Activated T-cell treated with anti-CD3 and anti-CD28 coated beads, Interleukin-2, amount 50 U/mL, for 4 hours (primary cell): ENCODE results near the gene TACC2. TPM values are rescaled to one million over a fixed set of nuclear protein-coding genes. Genes with fewer than 3 reads are reported as not detected.
"Not testable (repeated sequence)": the region's sequence is repeated elsewhere in the genome, so short reads cannot be mapped to it uniquely, and the experiment has no call there.

Experiments used
- ATAC-seq, 2 donors: fragments of 200-7000 bp; cut with Tn5 transposase; one replicate each; pipeline ENCODE4 v1.10.0; 2021
- DNase-seq: peaks from one replicate; pipeline ENCODE4 v3.0.0-alpha.2; 2020
- H3K27me3 Mint-ChIP-seq: one replicate; pipeline ENCODE4 v1.8.0; 2021; ENCODE audit warnings: low read depth, mixed read lengths
- H3K36me3 Mint-ChIP-seq: one replicate; pipeline ENCODE4 v1.8.0; 2022; ENCODE audit warnings: mixed read lengths; ENCODE audit not compliant: insufficient read depth
- H3K4me1 Mint-ChIP-seq: one replicate; pipeline ENCODE4 v1.8.0; 2021; ENCODE audit warnings: low read depth, mixed read lengths
- H3K4me3 Mint-ChIP-seq: one replicate; pipeline ENCODE4 v1.8.0; 2021; ENCODE audit warnings: mild to moderate bottlenecking, moderate library complexity, mixed read lengths
- H3K9me3 Mint-ChIP-seq: one replicate; pipeline ENCODE4 v1.8.0; 2021; ENCODE audit warnings: mixed read lengths
- total RNA-seq, 3 donors: library from RNA; stranded (reverse); gene quantifications; one replicate each; pipeline ENCODE4 v1.2.1, GENCODE V29; 2021

TACC2 gene
- total RNA-seq, 3 donors from 2014 or later = 0.21 to 0.57 (median 0.43) TPM

- H3K27me3 Mint-ChIP-seq = peaks cover 16% of the 10 kb centered on the region
- no peaks in the 10 kb centered on the region for H3K4me1 Mint-ChIP-seq
- no peak for ATAC-seq
- no peaks in the 10 kb centered on the region for H3K9me3 Mint-ChIP-seq
- DNase-seq = no peak
- no peak overlapping the region for H3K4me3 Mint-ChIP-seq
- H3K36me3 Mint-ChIP-seq = no peaks in the 10 kb centered on the region
These were observed 21.6 kb downstream of the TACC2 start for GRCh38 chr10:122010405-122011050.

GRCh38 chr10:122012731-122013130, 23.8 kb downstream of the TACC2 start:
- H3K9me3 Mint-ChIP-seq = no peaks in the 10 kb centered on the region
- H3K4me1 Mint-ChIP-seq = no peaks in the 10 kb centered on the region
- H3K36me3 Mint-ChIP-seq = no peaks in the 10 kb centered on the region
- peaks cover 16% of the 10 kb centered on the region for H3K27me3 Mint-ChIP-seq
- DNase-seq (no peak), ATAC-seq (no peak)
- no peak overlapping the region for H3K4me3 Mint-ChIP-seq

DNA sequence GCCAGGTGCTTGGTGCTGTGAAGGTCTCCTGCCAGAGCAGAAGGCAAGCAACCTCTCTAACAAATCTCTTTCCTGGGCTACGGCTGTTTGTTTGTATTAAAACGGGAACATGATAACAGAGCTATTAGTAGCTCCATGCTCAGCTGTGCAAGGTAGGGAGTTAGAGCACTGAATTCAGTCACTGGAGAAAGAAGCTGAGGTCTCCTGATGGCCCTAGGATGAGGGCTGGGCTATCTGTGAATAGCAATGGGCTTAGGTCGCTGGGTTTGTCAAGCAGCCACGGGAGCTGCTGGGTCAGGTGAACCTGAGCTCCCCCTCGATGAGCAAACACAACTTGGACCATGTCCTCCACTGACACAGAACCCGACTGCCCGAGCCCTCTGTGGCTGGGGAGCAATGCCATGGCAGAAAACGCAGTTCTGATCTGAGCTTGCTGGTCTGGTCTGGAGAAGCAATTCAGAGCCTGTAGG, 24.4 kb downstream of the TACC2 start:
- H3K4me3 Mint-ChIP-seq = no peak overlapping the region
- H3K36me3 Mint-ChIP-seq = no peaks in the 10 kb centered on the region
- H3K9me3 Mint-ChIP-seq = no peaks in the 10 kb centered on the region
- no peaks in the 10 kb centered on the region for H3K4me1 Mint-ChIP-seq
- ATAC-seq (no peak), DNase-seq (no peak)
- H3K27me3 Mint-ChIP-seq = peaks cover 16% of the 10 kb centered on the region

GRCh38 chr10:122014652-122015248, 25.8 kb downstream of the TACC2 start:
- Mint-ChIP-seq H3K36me3 (no peaks in the 10 kb centered on the region), H3K9me3 (no peaks in the 10 kb centered on the region), H3K4me3 (no peak overlapping the region), H3K27me3 (peaks cover 14% of the 10 kb centered on the region), H3K4me1 (no peaks in the 10 kb centered on the region)
- ATAC-seq (no peak), DNase-seq (no peak)

GRCh38 chr10:122017926-122018325, 29.0 kb downstream of the TACC2 start:
- ATAC-seq, H3K27me3 Mint-ChIP-seq, H3K36me3 Mint-ChIP-seq, H3K9me3 Mint-ChIP-seq, H3K4me1 Mint-ChIP-seq, H3K4me3 Mint-ChIP-seq, DNase-seq: not testable (repeated sequence)

- Mint-ChIP-seq H3K4me1 (no peaks in the 10 kb centered on the region), H3K36me3 (no peaks in the 10 kb centered on the region), H3K4me3 (no peak overlapping the region), H3K9me3 (no peaks in the 10 kb centered on the region), H3K27me3 (peaks cover 8% of the 10 kb centered on the region)
- ATAC-seq (no peak), DNase-seq (no peak)
These were observed 29.5 kb downstream of the TACC2 start for GRCh38 chr10:122018491-122018890.

- Mint-ChIP-seq H3K4me1 (no peaks in the 10 kb centered on the region), H3K36me3 (no peaks in the 10 kb centered on the region), H3K9me3 (no peaks in the 10 kb centered on the region), H3K4me3 (no peak overlapping the region), H3K27me3 (peaks cover 8% of the 10 kb centered on the region)
- ATAC-seq (no peak), DNase-seq (no peak)
These were observed 30.0 kb downstream of the TACC2 start for GRCh38 chr10:122018951-122019413.

DNA sequence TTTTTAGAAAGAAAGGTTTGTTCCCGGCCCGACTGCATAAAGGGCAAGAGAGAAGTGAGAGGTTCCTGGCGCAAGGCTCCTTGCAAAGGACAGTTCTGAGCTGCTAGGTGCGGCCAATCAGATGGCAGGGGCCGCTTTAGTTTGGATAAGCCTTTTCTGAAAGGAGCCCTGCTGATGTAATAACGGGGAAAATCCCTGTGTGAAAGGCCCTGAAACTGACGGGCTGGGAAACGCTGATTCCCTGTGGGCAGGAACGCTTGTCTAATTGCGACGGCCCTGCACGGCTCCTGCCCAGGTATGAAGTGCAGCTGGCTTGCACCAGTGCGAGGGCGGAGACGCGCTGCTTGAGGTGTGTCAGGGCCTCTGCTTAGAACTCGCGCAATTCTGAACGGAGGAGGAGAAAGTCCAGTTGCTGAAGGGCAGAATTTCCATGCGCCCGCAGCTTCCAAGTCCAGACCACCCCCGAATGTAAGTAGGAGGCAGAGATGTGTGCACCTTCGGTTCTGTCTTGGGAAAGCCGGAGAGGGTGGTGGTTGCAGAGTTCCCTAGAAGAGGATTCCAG, 30.5 kb downstream of the TACC2 start:
- ATAC-seq (no peak), DNase-seq (no peak)
- Mint-ChIP-seq H3K27me3 (peaks cover 7% of the 10 kb centered on the region), H3K36me3 (no peaks in the 10 kb centered on the region), H3K9me3 (no peaks in the 10 kb centered on the region), H3K4me1 (no peaks in the 10 kb centered on the region), H3K4me3 (no peak overlapping the region)

DNA sequence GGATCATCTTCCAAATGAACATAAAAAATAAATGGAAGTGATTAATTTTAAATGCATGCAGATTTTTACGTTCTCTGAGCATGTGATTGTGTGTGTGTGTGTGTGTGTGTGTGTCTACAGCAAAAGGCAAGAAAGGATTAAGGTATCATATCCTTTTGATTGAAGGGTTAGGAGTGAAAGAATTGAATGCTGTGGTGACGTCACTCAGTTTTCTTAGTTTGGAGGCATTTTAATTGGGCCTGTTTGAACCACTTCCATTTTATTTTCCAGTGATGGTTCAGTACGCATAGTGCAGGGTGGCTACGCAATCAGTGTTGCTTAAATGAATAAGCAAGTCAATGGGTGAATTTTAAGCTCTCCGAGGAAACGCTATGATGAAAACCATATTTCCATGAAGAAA, 31.3 kb downstream of the TACC2 start:
- DNase-seq (no peak), ATAC-seq (no peak)
- H3K27me3 Mint-ChIP-seq = peaks cover 4% of the 10 kb centered on the region
- no peaks in the 10 kb centered on the region for H3K9me3 Mint-ChIP-seq
- no peaks in the 10 kb centered on the region for H3K4me1 Mint-ChIP-seq
- H3K4me3 Mint-ChIP-seq = no peak overlapping the region
- no peaks in the 10 kb centered on the region for H3K36me3 Mint-ChIP-seq

DNA sequence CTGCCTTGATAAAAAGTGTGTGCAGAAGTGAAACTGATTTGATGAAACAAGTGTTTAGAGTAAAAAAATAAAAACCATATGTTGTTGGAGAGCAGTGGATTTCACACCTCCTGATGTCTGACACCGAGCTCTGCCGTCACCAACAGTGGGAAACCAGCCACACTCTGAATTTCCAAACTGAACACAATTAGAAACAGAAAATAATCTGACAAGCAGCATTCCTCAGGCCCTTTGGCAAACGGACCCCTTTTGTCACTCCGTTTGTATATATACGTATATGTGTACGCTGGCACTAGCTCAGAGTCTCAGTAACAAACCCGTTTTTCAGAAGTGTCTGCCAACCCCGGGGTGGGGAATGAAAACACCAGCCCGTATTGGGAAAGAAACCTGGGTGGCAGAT, 32.4 kb downstream of the TACC2 start:
- no peaks in the 10 kb centered on the region for H3K9me3 Mint-ChIP-seq
- no peak for ATAC-seq
- H3K4me1 Mint-ChIP-seq = no peaks in the 10 kb centered on the region
- peaks cover 4% of the 10 kb centered on the region for H3K27me3 Mint-ChIP-seq
- H3K36me3 Mint-ChIP-seq = no peaks in the 10 kb centered on the region
- DNase-seq = no peak
- H3K4me3 Mint-ChIP-seq = no peak overlapping the region

- H3K36me3 Mint-ChIP-seq = no peaks in the 10 kb centered on the region
- no peaks in the 10 kb centered on the region for H3K4me1 Mint-ChIP-seq
- no peaks in the 10 kb centered on the region for H3K9me3 Mint-ChIP-seq
- peaks cover 4% of the 10 kb centered on the region for H3K27me3 Mint-ChIP-seq
- H3K4me3 Mint-ChIP-seq = no peak overlapping the region
- ATAC-seq (no peak), DNase-seq (no peak)
These were observed 32.9 kb downstream of the TACC2 start for GRCh38 chr10:122021828-122022227.

DNA sequence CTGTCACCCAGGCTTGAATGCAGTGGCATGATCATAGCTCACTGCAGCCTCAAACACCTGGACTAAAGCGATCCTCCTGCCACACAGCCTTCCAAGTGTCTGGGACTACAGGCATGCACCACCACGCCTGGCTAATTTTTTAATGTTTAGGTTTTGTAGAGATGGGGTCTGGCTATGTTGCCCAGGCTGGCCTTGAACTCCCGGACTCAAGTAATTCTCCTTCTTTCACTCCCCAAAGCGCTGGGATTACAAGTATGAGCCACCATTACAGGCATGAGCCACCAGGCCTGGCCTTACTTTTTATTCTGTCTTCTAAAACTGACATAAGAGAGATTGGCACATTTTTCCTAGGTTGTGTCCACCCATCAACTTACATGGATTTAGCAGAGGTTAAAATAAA, 33.3 kb downstream of the TACC2 start:
- DNase-seq (no peak), ATAC-seq (no peak)
- Mint-ChIP-seq H3K4me3 (no peak overlapping the region), H3K9me3 (no peaks in the 10 kb centered on the region), H3K36me3 (no peaks in the 10 kb centered on the region), H3K4me1 (no peaks in the 10 kb centered on the region), H3K27me3 (peaks cover 4% of the 10 kb centered on the region)

- not testable (repeated sequence) for DNase-seq, H3K27me3 Mint-ChIP-seq, H3K36me3 Mint-ChIP-seq, H3K4me3 Mint-ChIP-seq, H3K4me1 Mint-ChIP-seq, H3K9me3 Mint-ChIP-seq, ATAC-seq
These were observed 34.3 kb downstream of the TACC2 start for GRCh38 chr10:122023257-122023656.

DNA sequence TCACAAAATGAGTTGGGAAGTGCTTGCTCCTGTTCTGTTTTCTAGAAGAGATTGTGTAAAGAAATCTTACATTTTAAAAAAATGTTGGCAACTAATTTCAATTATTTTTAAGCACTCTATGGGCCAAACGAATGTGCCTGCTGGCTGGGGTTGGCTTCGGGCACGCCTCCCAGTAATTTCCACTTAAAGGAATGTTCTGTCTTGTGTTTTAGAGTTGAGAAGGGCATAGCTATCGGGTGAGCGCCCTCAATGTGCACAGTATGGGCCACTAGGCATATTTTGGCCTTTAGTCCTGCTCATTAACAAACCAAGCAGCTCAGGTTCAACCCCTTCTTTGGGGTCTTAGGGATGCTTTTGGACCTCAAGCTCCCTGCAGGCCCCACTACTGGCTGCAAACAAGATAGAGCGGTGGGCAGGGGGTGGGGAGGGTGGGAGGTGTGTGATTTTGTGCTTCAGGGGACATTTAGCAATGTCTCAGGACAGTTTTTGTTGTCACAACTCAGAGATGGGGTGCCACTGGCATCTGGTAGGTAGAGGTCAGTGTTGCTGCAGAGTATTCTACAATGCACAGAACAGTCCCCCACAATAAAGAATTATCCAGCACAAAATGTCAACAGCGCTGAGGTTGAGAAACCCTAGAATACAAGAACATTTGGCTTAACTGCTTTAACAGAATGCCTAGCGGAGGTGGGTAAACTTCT, 40.7 kb downstream of the TACC2 start:
- H3K9me3 Mint-ChIP-seq = no peaks in the 10 kb centered on the region
- H3K27me3 Mint-ChIP-seq = peaks cover 9% of the 10 kb centered on the region
- H3K36me3 Mint-ChIP-seq = no peaks in the 10 kb centered on the region
- no peak for ATAC-seq
- no peaks in the 10 kb centered on the region for H3K4me1 Mint-ChIP-seq
- no peak overlapping the region for H3K4me3 Mint-ChIP-seq
- no peak for DNase-seq

DNA sequence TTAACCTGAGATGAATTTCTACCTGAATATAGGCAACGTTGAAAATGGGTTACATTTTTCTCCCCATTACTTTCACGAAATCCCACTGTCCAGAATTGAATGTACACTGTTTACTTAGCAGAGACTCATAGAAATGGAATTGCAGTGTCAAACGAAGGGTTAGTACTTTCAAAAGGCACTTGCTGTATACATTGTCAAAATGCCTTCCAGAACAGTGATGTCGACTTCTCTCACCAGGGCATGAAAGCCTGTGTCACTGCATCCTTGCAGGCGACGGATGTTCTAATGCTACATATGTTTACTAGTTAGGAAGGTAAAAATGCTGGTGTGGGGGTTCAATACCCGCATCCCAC, 41.2 kb downstream of the TACC2 start:
- no peak for ATAC-seq
- Mint-ChIP-seq H3K4me3 (no peak overlapping the region), H3K4me1 (no peaks in the 10 kb centered on the region), H3K27me3 (peaks cover 9% of the 10 kb centered on the region), H3K36me3 (no peaks in the 10 kb centered on the region), H3K9me3 (no peaks in the 10 kb centered on the region)
- DNase-seq = no peak
